Osteoblast (primary cell): ENCODE measurements around the gene ZFHX2. TPM values are rescaled to one million over a fixed set of nuclear protein-coding genes. Genes with fewer than 3 reads are reported as not detected.

ENCODE experiments used
- DNase-seq: peaks from one replicate; pipeline ENCODE4 v3.0.0; 2011; ENCODE audit warnings: low spot score, mixed read lengths; ENCODE audit not compliant: insufficient read length; ENCODE audit errors: missing footprints
- H2AFZ ChIP-seq: 2 replicates; pipeline ENCODE4 v1.6.0; 2011; ENCODE audit warnings: mild to moderate bottlenecking, low read length
- H3K27ac ChIP-seq: 2 replicates; pipeline ENCODE4 v1.5.1; 2011; ENCODE audit warnings: mild to moderate bottlenecking, low read depth, low read length, moderate library complexity
- H3K27me3 ChIP-seq: 2 replicates; pipeline ENCODE4 v1.6.0; 2012; ENCODE audit warnings: mild to moderate bottlenecking, control low read depth, inconsistent platforms, low read length, moderate library complexity; ENCODE audit not compliant: insufficient read depth
- H3K36me3 ChIP-seq: 2 replicates; pipeline ENCODE4 v1.5.1; 2011; ENCODE audit warnings: mild to moderate bottlenecking, low read length, control low read depth, moderate library complexity; ENCODE audit not compliant: insufficient read depth
- H3K4me1 ChIP-seq: 2 replicates; pipeline ENCODE4 v1.5.1; 2011; ENCODE audit warnings: mild to moderate bottlenecking, low read length, control low read depth, moderate library complexity; ENCODE audit not compliant: insufficient read depth
- H3K4me2 ChIP-seq: 2 replicates; pipeline ENCODE4 v1.6.0; 2011; ENCODE audit warnings: mild to moderate bottlenecking, low read length; ENCODE audit not compliant: insufficient read depth
- H3K4me3 ChIP-seq: fragments of 200-600 bp; sonication (generic); 3 replicates; pipeline ENCODE4 v1.5.1; 2012; ENCODE audit warnings: mild to moderate bottlenecking, low read length, inconsistent platforms; ENCODE audit not compliant: insufficient read depth
- H3K79me2 ChIP-seq: 2 replicates; pipeline ENCODE4 v1.6.0; 2012; ENCODE audit warnings: mild to moderate bottlenecking, low read length, control low read depth, inconsistent platforms; ENCODE audit not compliant: insufficient read depth
- H3K9me3 ChIP-seq: 2 replicates; pipeline ENCODE4 v1.5.1; 2011; ENCODE audit warnings: low read depth, low read length, control low read depth
- H4K20me1 ChIP-seq: 2 replicates; pipeline ENCODE4 v1.6.0; 2012; ENCODE audit warnings: mild to moderate bottlenecking, low read length, control low read depth; ENCODE audit not compliant: insufficient read depth
- total RNA-seq: library from RNA; depleted of rRNA; stranded (reverse); fragments of >200 nt; gene quantifications from 2 replicates; pipeline ENCODE4 v1.2.3, GENCODE V29; 2012
- TF ChIP-seq, protein P1 (sequence below): IDR thresholded peaks from 2 replicates; pipeline ENCODE4 v1.5.1; 2011; ENCODE audit warnings: mild to moderate bottlenecking, low read depth, low read length, moderate library complexity; ENCODE audit errors: extremely low read depth

ZFHX2 gene
- total RNA-seq, 1 donor: 0.72 TPM

GRCh38 chr14:23566778-23567185, 15.2 kb upstream of the ZFHX2 start:
- DNase-seq: peak; percentile 93
- H3K4me3 ChIP-seq: peak overlapping the region; percentile 78
- H3K4me2 ChIP-seq: peak overlapping the region; percentile 92
- H3K9me3 ChIP-seq: no peaks in the 10 kb centered on the region
- H3K27me3 ChIP-seq: peaks cover 10% of the 10 kb centered on the region
- peak overlapping the region; percentile 92 for H2AFZ ChIP-seq
- TF ChIP-seq, protein P1, sequence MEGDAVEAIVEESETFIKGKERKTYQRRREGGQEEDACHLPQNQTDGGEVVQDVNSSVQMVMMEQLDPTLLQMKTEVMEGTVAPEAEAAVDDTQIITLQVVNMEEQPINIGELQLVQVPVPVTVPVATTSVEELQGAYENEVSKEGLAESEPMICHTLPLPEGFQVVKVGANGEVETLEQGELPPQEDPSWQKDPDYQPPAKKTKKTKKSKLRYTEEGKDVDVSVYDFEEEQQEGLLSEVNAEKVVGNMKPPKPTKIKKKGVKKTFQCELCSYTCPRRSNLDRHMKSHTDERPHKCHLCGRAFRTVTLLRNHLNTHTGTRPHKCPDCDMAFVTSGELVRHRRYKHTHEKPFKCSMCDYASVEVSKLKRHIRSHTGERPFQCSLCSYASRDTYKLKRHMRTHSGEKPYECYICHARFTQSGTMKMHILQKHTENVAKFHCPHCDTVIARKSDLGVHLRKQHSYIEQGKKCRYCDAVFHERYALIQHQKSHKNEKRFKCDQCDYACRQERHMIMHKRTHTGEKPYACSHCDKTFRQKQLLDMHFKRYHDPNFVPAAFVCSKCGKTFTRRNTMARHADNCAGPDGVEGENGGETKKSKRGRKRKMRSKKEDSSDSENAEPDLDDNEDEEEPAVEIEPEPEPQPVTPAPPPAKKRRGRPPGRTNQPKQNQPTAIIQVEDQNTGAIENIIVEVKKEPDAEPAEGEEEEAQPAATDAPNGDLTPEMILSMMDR: peak; percentile 36
- H3K36me3 ChIP-seq: no peaks in the 10 kb centered on the region
- no peak overlapping the region for H3K27ac ChIP-seq
- H4K20me1 ChIP-seq: peaks cover 7% of the 10 kb centered on the region
- H3K79me2 ChIP-seq: no peaks in the 10 kb centered on the region
- peaks cover 12% of the 10 kb centered on the region for H3K4me1 ChIP-seq

DNA sequence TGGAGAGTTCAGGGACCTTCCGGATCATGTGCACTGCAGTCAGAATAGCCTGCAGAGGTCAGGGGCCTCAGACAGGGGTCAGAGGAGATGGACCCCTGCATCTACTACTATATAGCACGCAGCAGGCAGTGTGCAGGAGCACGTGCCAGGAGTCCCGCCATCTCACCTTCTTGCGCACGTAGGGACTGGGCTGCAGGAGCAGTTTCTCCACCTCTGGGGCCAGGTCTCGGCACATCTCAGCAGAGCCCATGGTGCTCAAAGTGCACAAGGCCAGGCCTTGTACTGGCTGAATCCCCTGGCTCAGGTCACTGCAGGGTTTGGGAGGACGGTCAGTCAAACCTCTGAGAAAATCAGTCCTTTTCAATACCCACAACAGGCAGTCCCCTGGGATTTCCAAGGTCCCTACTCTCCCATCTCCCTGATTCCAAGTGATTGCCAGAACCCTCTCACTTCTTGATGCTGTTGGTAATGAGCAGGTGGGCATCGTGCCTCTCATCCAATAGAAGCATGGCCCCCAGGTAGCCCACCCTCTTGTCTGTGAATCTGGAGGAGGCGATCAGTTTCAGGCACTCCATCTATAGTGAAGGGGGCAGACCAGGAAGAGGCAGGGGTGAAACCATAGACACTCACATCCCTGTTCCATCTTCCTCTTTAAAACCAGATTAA, 14.7 kb upstream of the ZFHX2 start:
- Histone ChIP-seq H2AFZ (no peak overlapping the region), H3K36me3 (no peaks in the 10 kb centered on the region), H3K9me3 (no peaks in the 10 kb centered on the region), H3K27ac (no peak overlapping the region), H3K4me1 (peaks cover 12% of the 10 kb centered on the region), H4K20me1 (peaks cover 7% of the 10 kb centered on the region), H3K27me3 (peaks cover 5% of the 10 kb centered on the region), H3K79me2 (no peaks in the 10 kb centered on the region), H3K4me3 (peak overlapping the region; percentile 78), H3K4me2 (peak overlapping the region; percentile 92)
- peak; percentile 35 for DNase-seq
- TF ChIP-seq, protein P1: no peak

DNA sequence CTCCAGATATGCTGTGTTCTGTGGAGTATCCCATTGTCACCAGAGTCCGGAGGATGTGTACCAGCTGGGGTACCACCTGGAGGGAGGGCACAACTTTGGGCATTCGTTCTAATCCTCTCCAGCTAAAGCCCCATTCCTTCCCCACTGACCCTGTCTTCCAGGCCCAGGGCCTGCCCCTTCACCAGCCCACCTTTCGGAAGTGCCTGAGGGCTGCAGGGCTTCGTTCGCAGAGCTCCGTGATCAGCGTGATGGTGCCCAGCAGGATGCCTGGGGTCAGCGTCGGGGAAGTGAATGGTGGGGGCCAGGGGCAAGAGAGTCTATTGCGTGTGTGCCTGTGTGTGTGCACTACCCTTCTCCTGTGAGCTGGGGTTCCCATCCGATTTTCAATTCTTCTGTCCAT, 14.1 kb upstream of the ZFHX2 start:
- no peaks in the 10 kb centered on the region for H3K9me3 ChIP-seq
- H3K79me2 ChIP-seq: no peaks in the 10 kb centered on the region

DNA sequence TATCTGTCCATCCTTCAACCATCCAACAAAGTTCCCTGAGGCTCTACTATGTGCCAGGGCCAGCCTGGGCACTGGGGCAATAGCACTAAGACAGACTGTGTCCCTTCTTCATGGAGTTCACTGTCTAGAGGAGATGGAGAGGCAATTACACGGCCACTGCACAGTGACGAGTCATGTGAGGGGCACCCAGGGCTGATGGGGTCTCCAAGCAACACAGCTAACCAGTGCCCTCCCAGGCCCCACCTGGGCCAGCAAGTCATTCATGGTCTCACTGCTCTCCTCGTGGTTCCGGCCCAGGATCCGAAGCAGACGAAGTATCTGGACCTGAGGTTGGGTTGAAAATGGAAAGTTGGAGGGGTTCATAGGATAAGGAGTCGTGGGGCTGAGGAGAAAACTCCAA, 13.3 kb upstream of the ZFHX2 start:
- Histone ChIP-seq H3K9me3 (no peaks in the 10 kb centered on the region), H3K4me2 (no peak overlapping the region), H3K27ac (no peak overlapping the region), H3K4me1 (peaks cover 15% of the 10 kb centered on the region), H4K20me1 (peaks cover 11% of the 10 kb centered on the region), H3K27me3 (peaks cover 3% of the 10 kb centered on the region), H2AFZ (no peak overlapping the region), H3K79me2 (no peaks in the 10 kb centered on the region), H3K36me3 (peaks cover 6% of the 10 kb centered on the region), H3K4me3 (no peak overlapping the region)
- TF ChIP-seq, protein P1: no peak
- peak; percentile 14 for DNase-seq

More for the DNA sequence above, 14.1 kb upstream of the ZFHX2 start:
- Histone ChIP-seq H3K4me2 (no peak overlapping the region), H3K27ac (no peak overlapping the region), H3K4me3 (no peak overlapping the region), H2AFZ (no peak overlapping the region), H3K36me3 (no peaks in the 10 kb centered on the region), H3K27me3 (peaks cover 3% of the 10 kb centered on the region), H3K4me1 (peaks cover 12% of the 10 kb centered on the region), H4K20me1 (peaks cover 7% of the 10 kb centered on the region)
- TF ChIP-seq, protein P1: no peak
- peak; percentile 37 for DNase-seq
